ENCODE data around the gene POLR2J. TPM values are rescaled to one million over a fixed set of nuclear protein-coding genes. Genes with fewer than 3 reads are reported as not detected.
"Not testable (repeated sequence)": the region's sequence is repeated elsewhere in the genome, so short reads cannot be mapped to it uniquely, and the experiment has no call there.

The POLR2J gene
- total and polyA plus RNA-seq, 8 donors: 1.2 to 152 (median 8.0) TPM

GRCh38 chr7:102514881-102515721, 36.4 kb upstream of the POLR2J start:
- H3K27me3 ChIP-seq; H3K27ac ChIP-seq; intact Hi-C loops (cut with DNase I; ENCODE audit: low total_unique reads); H3K9me3 ChIP-seq; H3K36me3 ChIP-seq; H3K4me3 ChIP-seq; H3K4me1 ChIP-seq; DNase-seq: not testable (repeated sequence)
- 50 to 100% (median 53%) methylated on average over 2 of the region's 15 CpGs; no CpG with 5 or more reads in 2 of the 5 donors for WGBS, 5 donors

GRCh38 chr7:102512642-102513221, 34.0 kb upstream of the POLR2J start:
- H3K27me3 ChIP-seq; H3K36me3 ChIP-seq; H3K9me3 ChIP-seq; H3K4me1 ChIP-seq; intact Hi-C loops (cut with DNase I; ENCODE audit: low total_unique reads): not testable (repeated sequence)
- Histone ChIP-seq H3K4me3 (peak overlapping the region in 3 of 4 donors; percentile 7 to 31 (median 25)), H3K27ac (peak overlapping the region; percentile 46 to 78 (median 75))
- peak; percentile 23 to 95 for DNase-seq
- WGBS, 5 donors: 0 to 28% (median 9%) methylated on average over 2 to 5 of the region's 5 CpGs

GRCh38 chr7:102511860-102512522, 33.3 kb upstream of the POLR2J start:
- H3K27me3 ChIP-seq; H3K4me1 ChIP-seq; intact Hi-C loops (cut with DNase I; ENCODE audit: low total_unique reads); DNase-seq; H3K4me3 ChIP-seq; H3K27ac ChIP-seq; H3K36me3 ChIP-seq; H3K9me3 ChIP-seq: not testable (repeated sequence)
- WGBS, 5 donors: no CpG with 5 or more reads among the region's 30 CpGs

GRCh38 chr7:102510575-102510974, 31.9 kb upstream of the POLR2J start:
- H3K27me3 ChIP-seq; H3K4me3 ChIP-seq; DNase-seq; intact Hi-C loops (cut with DNase I; ENCODE audit: low total_unique reads); H3K4me1 ChIP-seq; H3K27ac ChIP-seq; H3K9me3 ChIP-seq; H3K36me3 ChIP-seq: not testable (repeated sequence)
- 63 to 75% (median 65%) methylated on average over 4 to 6 of the region's 8 CpGs; no CpG with 5 or more reads in 1 of the 5 donors for WGBS, 5 donors

GRCh38 chr7:102507410-102508088, 28.8 kb upstream of the POLR2J start:
- H3K4me1 ChIP-seq; DNase-seq; H3K27ac ChIP-seq; H3K4me3 ChIP-seq; H3K9me3 ChIP-seq; H3K27me3 ChIP-seq; H3K36me3 ChIP-seq; intact Hi-C loops (cut with DNase I; ENCODE audit: low total_unique reads): not testable (repeated sequence)
- 89 to 95% (median 92%) methylated on average over 2 of the region's 8 CpGs; no CpG with 5 or more reads in 1 of the 5 donors for WGBS, 5 donors

GRCh38 chr7:102505298-102506185, 26.8 kb upstream of the POLR2J start:
- H3K9me3 ChIP-seq; DNase-seq; H3K4me1 ChIP-seq; H3K27ac ChIP-seq; H3K27me3 ChIP-seq; intact Hi-C loops (cut with DNase I; ENCODE audit: low total_unique reads); H3K36me3 ChIP-seq; H3K4me3 ChIP-seq: not testable (repeated sequence)
- 66 to 93% (median 79%) methylated on average over 4 to 5 of the region's 24 CpGs; no CpG with 5 or more reads in 1 of the 5 donors for WGBS, 5 donors

- no CpG with 5 or more reads among the region's 12 CpGs for WGBS, 5 donors
- DNase-seq; H3K27ac ChIP-seq; H3K27me3 ChIP-seq; H3K4me3 ChIP-seq; intact Hi-C loops (cut with DNase I; ENCODE audit: low total_unique reads); H3K9me3 ChIP-seq; H3K4me1 ChIP-seq; H3K36me3 ChIP-seq: not testable (repeated sequence)
Observed at GRCh38 chr7:102503141-102503540, 24.4 kb upstream of the POLR2J start.

- H3K4me1 ChIP-seq; H3K27ac ChIP-seq; H3K4me3 ChIP-seq; DNase-seq; H3K36me3 ChIP-seq; intact Hi-C loops (cut with DNase I; ENCODE audit: low total_unique reads); H3K9me3 ChIP-seq; H3K27me3 ChIP-seq: not testable (repeated sequence)
- 84 to 94% (median 87%) methylated on average over 9 to 11 of the region's 16 CpGs; no CpG with 5 or more reads in 1 of the 5 donors for WGBS, 5 donors
Observed at GRCh38 chr7:102498321-102498720, 19.6 kb upstream of the POLR2J start.

- H3K9me3 ChIP-seq; H3K36me3 ChIP-seq; H3K4me1 ChIP-seq; H3K27me3 ChIP-seq; intact Hi-C loops (cut with DNase I; ENCODE audit: low total_unique reads); DNase-seq; H3K4me3 ChIP-seq; H3K27ac ChIP-seq: not testable (repeated sequence)
- WGBS, 5 donors: 71 to 100% (median 93%) methylated on average over 1 of the region's 5 CpGs; no CpG with 5 or more reads in 2 of the 5 donors
Observed at GRCh38 chr7:102497308-102497707, 18.6 kb upstream of the POLR2J start.

- intact Hi-C loops (cut with DNase I; ENCODE audit: low total_unique reads); H3K4me3 ChIP-seq; H3K27me3 ChIP-seq; H3K36me3 ChIP-seq; H3K9me3 ChIP-seq; H3K4me1 ChIP-seq; H3K27ac ChIP-seq: not testable (repeated sequence)
- WGBS, 5 donors: 65 to 89% (median 75%) methylated on average over 2 to 3 of the region's 10 CpGs
- peak in 1 of 2 donors; percentile 0 for DNase-seq
Observed at GRCh38 chr7:102496861-102497260, 18.1 kb upstream of the POLR2J start.
